CD4-positive, alpha-beta T cell (primary cell): ENCODE measurements around the gene SATB2. TPM values are rescaled to one million over a fixed set of nuclear protein-coding genes. Genes with fewer than 3 reads are reported as not detected.

Experiments used
- ATAC-seq: fragments of 200-7000 bp; cut with Tn5 transposase; one replicate; pipeline ENCODE4 v1.10.0; 2022; ENCODE audit warnings: mild to moderate bottlenecking; ENCODE audit not compliant: poor library complexity
- CTCF ChIA-PET: fragments of 350-600 bp; sonication (Branson Sonifier 250); formaldehyde crosslinking; loops from one replicate; lab custom pipeline; 2021; ENCODE audit warnings: antibody characterized with exemption, inconsistent platforms; lab: Charles Lee
- POLR2A ChIA-PET: fragments of 350-600 bp; sonication (Branson Sonifier 250); formaldehyde crosslinking; loops from one replicate; lab custom pipeline; 2021; ENCODE audit warnings: antibody characterized with exemption, inconsistent platforms; lab: Charles Lee
- DNase-seq, 14 experiments: peaks; one replicate each; pipeline ENCODE4 v3.0.0-alpha.2; 2013 to 2020; ENCODE audit warnings: mixed read lengths in 2 of 14
- H3K27ac ChIP-seq, 2 donors: one replicate each; pipeline versions ENCODE4 v1.5.1 to v1.7.0; 2013; ENCODE audit warnings: low read length in 2 of 2, low read depth in 1 of 2, mild to moderate bottlenecking in 1 of 2
- H3K27me3 ChIP-seq, 2 experiments: 1 replicate in 1 of 2; 2 replicates in 1 of 2; pipeline versions ENCODE4 v1.6.1 to v1.7.0; 2013; ENCODE audit warnings: low read length in 2 of 2, control low read depth in 1 of 2, mild to moderate bottlenecking in 1 of 2, moderate library complexity in 1 of 2; ENCODE audit not compliant: insufficient read depth in 2 of 2, control insufficient read depth in 1 of 2
- H3K36me3 ChIP-seq: one replicate; pipeline ENCODE4 v1.6.1; 2013; ENCODE audit warnings: low read length, control low read depth; ENCODE audit not compliant: insufficient read depth
- H3K4me1 ChIP-seq: one replicate; pipeline ENCODE4 v1.6.1; 2013; ENCODE audit warnings: low read length, control low read depth; ENCODE audit not compliant: insufficient read depth
- H3K4me3 ChIP-seq: one replicate; pipeline ENCODE4 v1.5.1; 2013; ENCODE audit warnings: mild to moderate bottlenecking, low read length, moderate library complexity
- H3K9me3 ChIP-seq, 2 experiments: 1 replicate in 1 of 2; 2 replicates in 1 of 2; pipeline versions ENCODE4 v1.6.1 to v1.7.0; 2013; ENCODE audit warnings: low read length in 2 of 2, mild to moderate bottlenecking in 2 of 2, control low read depth in 1 of 2, moderate library complexity in 1 of 2; ENCODE audit not compliant: control insufficient read depth in 1 of 2, insufficient read depth in 1 of 2
- H3K27ac Mint-ChIP-seq: one replicate; pipeline ENCODE4 v1.8.0; 2020; ENCODE audit warnings: mixed read lengths
- H3K27me3 Mint-ChIP-seq: one replicate; pipeline ENCODE4 v1.8.0; 2021; ENCODE audit warnings: mixed read lengths
- H3K36me3 Mint-ChIP-seq: one replicate; pipeline ENCODE4 v1.8.0; 2021; ENCODE audit warnings: low read depth, mixed read lengths
- H3K4me1 Mint-ChIP-seq: one replicate; pipeline ENCODE4 v1.8.0; 2021; ENCODE audit warnings: low read depth, mixed read lengths
- H3K4me3 Mint-ChIP-seq: one replicate; pipeline ENCODE4 v1.8.0; 2020; ENCODE audit warnings: mild to moderate bottlenecking, mixed read lengths
- H3K9me3 Mint-ChIP-seq: one replicate; pipeline ENCODE4 v1.8.0; 2020; ENCODE audit warnings: mixed read lengths
- intact Hi-C, 2 experiments: fragments of 100-400 bp; cut with DNase I in 1 of 2; cut with micrococcal nuclease in 1 of 2; formaldehyde crosslinking; loops; one replicate each; pipeline versions ENCODE4 v1.15.1 to v1.9.0; 2023 to 2025; cut with DNase I, micrococcal nuclease
- total RNA-seq, 174 experiments: library from RNA in 2 of 174; stranded (reverse) in 2 of 174; gene quantifications; one replicate each; pipeline ENCODE4 v1.2.3 and lab custom pipeline; 2021 to 2026
- TF ChIP-seq, protein P1 (sequence below): fragments of 200-600 bp; IDR thresholded peaks from one replicate; pipeline ENCODE4 v1.8.0; 2022; ENCODE audit warnings: antibody characterized with exemption, mild to moderate bottlenecking

Gene SATB2
- total RNA-seq, 2 experiments from 2014 or later: not detected

GRCh38 chr2:199339891-199340605 lies 117.7 kb downstream of the SATB2 start:
- intact Hi-C loops: no loop called here
- H3K4me1 Mint-ChIP-seq: no peaks in the 10 kb centered on the region

DNA sequence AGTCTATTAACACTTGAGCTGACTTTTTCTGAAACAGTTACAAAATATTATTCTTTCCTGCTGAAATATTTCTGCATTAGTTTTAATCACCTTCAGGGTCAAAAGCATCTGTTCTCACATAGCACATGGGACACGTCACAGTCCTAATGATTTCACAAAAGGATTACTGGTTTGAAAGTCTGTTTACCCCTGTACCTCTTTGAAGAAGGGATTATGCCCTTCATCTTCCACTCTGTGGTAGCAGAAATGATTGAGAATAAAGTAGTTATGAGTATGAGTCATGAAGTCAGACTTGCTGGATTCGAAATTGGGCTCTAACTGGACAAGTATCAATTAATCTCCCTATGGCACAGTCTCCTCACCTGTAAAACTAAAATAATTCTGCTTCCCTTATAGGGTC lies 121.2 kb downstream of the SATB2 start:
- CTCF ChIA-PET: no interaction called here
- H3K27me3 Mint-ChIP-seq: peaks cover 16% of the 10 kb centered on the region
- TF ChIP-seq, protein P1, sequence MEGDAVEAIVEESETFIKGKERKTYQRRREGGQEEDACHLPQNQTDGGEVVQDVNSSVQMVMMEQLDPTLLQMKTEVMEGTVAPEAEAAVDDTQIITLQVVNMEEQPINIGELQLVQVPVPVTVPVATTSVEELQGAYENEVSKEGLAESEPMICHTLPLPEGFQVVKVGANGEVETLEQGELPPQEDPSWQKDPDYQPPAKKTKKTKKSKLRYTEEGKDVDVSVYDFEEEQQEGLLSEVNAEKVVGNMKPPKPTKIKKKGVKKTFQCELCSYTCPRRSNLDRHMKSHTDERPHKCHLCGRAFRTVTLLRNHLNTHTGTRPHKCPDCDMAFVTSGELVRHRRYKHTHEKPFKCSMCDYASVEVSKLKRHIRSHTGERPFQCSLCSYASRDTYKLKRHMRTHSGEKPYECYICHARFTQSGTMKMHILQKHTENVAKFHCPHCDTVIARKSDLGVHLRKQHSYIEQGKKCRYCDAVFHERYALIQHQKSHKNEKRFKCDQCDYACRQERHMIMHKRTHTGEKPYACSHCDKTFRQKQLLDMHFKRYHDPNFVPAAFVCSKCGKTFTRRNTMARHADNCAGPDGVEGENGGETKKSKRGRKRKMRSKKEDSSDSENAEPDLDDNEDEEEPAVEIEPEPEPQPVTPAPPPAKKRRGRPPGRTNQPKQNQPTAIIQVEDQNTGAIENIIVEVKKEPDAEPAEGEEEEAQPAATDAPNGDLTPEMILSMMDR: no peak

More at GRCh38 chr2:199339891-199340605, 117.7 kb downstream of the SATB2 start:
- Histone ChIP-seq H3K27me3 (peaks cover 0 to 3% of the 10 kb centered on the region in 2 experiments), H3K4me3 (no peak overlapping the region), H3K4me1 (no peaks in the 10 kb centered on the region), H3K9me3 (no peaks in the 10 kb centered on the region), H3K27ac (no peak overlapping the region), H3K36me3 (no peaks in the 10 kb centered on the region)
- ChIA-PET POLR2A (no interaction called here), CTCF (no interaction called here)
- TF ChIP-seq, protein P1: no peak
- Mint-ChIP-seq H3K27ac (no peak overlapping the region), H3K4me3 (no peak overlapping the region), H3K27me3 (peaks cover 16% of the 10 kb centered on the region), H3K36me3 (no peaks in the 10 kb centered on the region), H3K9me3 (no peaks in the 10 kb centered on the region)
- no peak for DNase-seq
- ATAC-seq: no peak

GRCh38 chr2:199335502-199335901 lies 122.2 kb downstream of the SATB2 start:
- Mint-ChIP-seq H3K4me3 (no peak overlapping the region), H3K27me3 (peaks cover 16% of the 10 kb centered on the region), H3K27ac (no peak overlapping the region), H3K4me1 (no peaks in the 10 kb centered on the region), H3K9me3 (no peaks in the 10 kb centered on the region), H3K36me3 (no peaks in the 10 kb centered on the region)
- DNase-seq (no peak), ATAC-seq (no peak)
- Histone ChIP-seq H3K27me3 (peaks cover 0 to 3% of the 10 kb centered on the region in 2 experiments), H3K4me3 (no peak overlapping the region), H3K4me1 (no peaks in the 10 kb centered on the region), H3K27ac (no peak overlapping the region), H3K9me3 (no peaks in the 10 kb centered on the region), H3K36me3 (no peaks in the 10 kb centered on the region)
- ChIA-PET POLR2A (no interaction called here), CTCF (no interaction called here)
- intact Hi-C loops: no loop called here
- TF ChIP-seq, protein P1: no peak

More for the DNA sequence above, 121.2 kb downstream of the SATB2 start:
- Histone ChIP-seq H3K4me1 (no peaks in the 10 kb centered on the region), H3K27ac (no peak overlapping the region), H3K9me3 (no peaks in the 10 kb centered on the region), H3K4me3 (no peak overlapping the region), H3K27me3 (peaks cover 0 to 3% of the 10 kb centered on the region in 2 experiments), H3K36me3 (no peaks in the 10 kb centered on the region)
- ATAC-seq: no peak
- Mint-ChIP-seq H3K27ac (no peak overlapping the region), H3K36me3 (no peaks in the 10 kb centered on the region), H3K4me3 (no peak overlapping the region), H3K9me3 (no peaks in the 10 kb centered on the region), H3K4me1 (no peaks in the 10 kb centered on the region)
- no peak for DNase-seq
- POLR2A ChIA-PET: no interaction called here
- intact Hi-C loops: no loop called here
